ENCODE data around the gene STON2.
A peak's percentile ranks its signal among the peaks of the same experiment; 100 is the strongest.

STON2 gene

GRCh38 chr14:81314443-81315175, 85.5 kb downstream of the STON2 start:
- no peaks in the 10 kb centered on the region for H3K4me1 Mint-ChIP-seq
- H3K36me3 Mint-ChIP-seq (ENCODE audit: low read depth), result no peaks in the 10 kb centered on the region
- no peak overlapping the region for H3K4me3 Mint-ChIP-seq
- H3K27ac Mint-ChIP-seq, result no peak overlapping the region
- ATAC-seq (no peak), DNase-seq (no peak)
- H3K27me3 Mint-ChIP-seq, result peaks cover 2% of the 10 kb centered on the region
- H3K9me3 Mint-ChIP-seq, result no peaks in the 10 kb centered on the region

GRCh38 chr14:81313775-81314429, 86.2 kb downstream of the STON2 start:
- Mint-ChIP-seq H3K36me3 (ENCODE audit: low read depth) (no peaks in the 10 kb centered on the region), H3K4me3 (no peak overlapping the region), H3K9me3 (no peaks in the 10 kb centered on the region), H3K27ac (no peak overlapping the region), H3K27me3 (peaks cover 2% of the 10 kb centered on the region), H3K4me1 (no peaks in the 10 kb centered on the region)
- DNase-seq (no peak), ATAC-seq (no peak)

- no peaks in the 10 kb centered on the region for H3K9me3 Mint-ChIP-seq
- DNase-seq (no peak), ATAC-seq (no peak)
- H3K4me3 Mint-ChIP-seq, result no peak overlapping the region
- H3K36me3 Mint-ChIP-seq (ENCODE audit: low read depth), result no peaks in the 10 kb centered on the region
- peaks cover 2% of the 10 kb centered on the region for H3K27me3 Mint-ChIP-seq
- no peaks in the 10 kb centered on the region for H3K4me1 Mint-ChIP-seq
- H3K27ac Mint-ChIP-seq, result no peak overlapping the region
Measured at GRCh38 chr14:81313200-81313599, 86.9 kb downstream of the STON2 start.

- no peaks in the 10 kb centered on the region for H3K4me1 Mint-ChIP-seq
- no peak overlapping the region for H3K27ac Mint-ChIP-seq
- peaks cover 2% of the 10 kb centered on the region for H3K27me3 Mint-ChIP-seq
- DNase-seq (no peak), ATAC-seq (no peak)
- no peak overlapping the region for H3K4me3 Mint-ChIP-seq
- no peaks in the 10 kb centered on the region for H3K36me3 Mint-ChIP-seq (ENCODE audit: low read depth)
- H3K9me3 Mint-ChIP-seq, result no peaks in the 10 kb centered on the region
Measured at GRCh38 chr14:81312289-81312876, 87.7 kb downstream of the STON2 start.

- ATAC-seq (no peak), DNase-seq (no peak)
- H3K9me3 Mint-ChIP-seq, result no peaks in the 10 kb centered on the region
- H3K36me3 Mint-ChIP-seq (ENCODE audit: low read depth), result no peaks in the 10 kb centered on the region
- H3K4me3 Mint-ChIP-seq, result no peak overlapping the region
- H3K4me1 Mint-ChIP-seq, result no peaks in the 10 kb centered on the region
- no peak overlapping the region for H3K27ac Mint-ChIP-seq
- peaks cover 2% of the 10 kb centered on the region for H3K27me3 Mint-ChIP-seq
Measured at GRCh38 chr14:81311778-81312177, 88.3 kb downstream of the STON2 start.

- Mint-ChIP-seq H3K4me3 (no peak overlapping the region), H3K36me3 (ENCODE audit: low read depth) (no peaks in the 10 kb centered on the region), H3K4me1 (no peaks in the 10 kb centered on the region), H3K27ac (no peak overlapping the region), H3K9me3 (no peaks in the 10 kb centered on the region), H3K27me3 (peaks cover 2% of the 10 kb centered on the region)
- DNase-seq (no peak), ATAC-seq (no peak)
Measured at GRCh38 chr14:81311141-81311540, 89.0 kb downstream of the STON2 start.

GRCh38 chr14:81310606-81311005, 89.5 kb downstream of the STON2 start:
- Mint-ChIP-seq H3K36me3 (ENCODE audit: low read depth) (no peaks in the 10 kb centered on the region), H3K9me3 (no peaks in the 10 kb centered on the region), H3K27ac (no peak overlapping the region), H3K27me3 (peaks cover 2% of the 10 kb centered on the region), H3K4me1 (no peaks in the 10 kb centered on the region), H3K4me3 (no peak overlapping the region)
- DNase-seq, result no peak
- no peak for ATAC-seq

GRCh38 chr14:81309511-81309910, 90.6 kb downstream of the STON2 start:
- no peaks in the 10 kb centered on the region for H3K4me1 Mint-ChIP-seq
- DNase-seq, result no peak
- no peaks in the 10 kb centered on the region for H3K9me3 Mint-ChIP-seq

GRCh38 chr14:81305743-81306142, 94.4 kb downstream of the STON2 start:
- DNase-seq (no peak), ATAC-seq (no peak)
- Mint-ChIP-seq H3K4me3 (no peak overlapping the region), H3K4me1 (peaks cover 11% of the 10 kb centered on the region), H3K27ac (no peak overlapping the region), H3K27me3 (no peaks in the 10 kb centered on the region), H3K9me3 (no peaks in the 10 kb centered on the region), H3K36me3 (ENCODE audit: low read depth) (no peaks in the 10 kb centered on the region)

More at GRCh38 chr14:81309511-81309910, 90.6 kb downstream of the STON2 start:
- Mint-ChIP-seq H3K36me3 (ENCODE audit: low read depth) (no peaks in the 10 kb centered on the region), H3K27ac (no peak overlapping the region), H3K4me3 (no peak overlapping the region), H3K27me3 (peaks cover 2% of the 10 kb centered on the region)
- no peak for ATAC-seq

- ATAC-seq, result no peak
- Mint-ChIP-seq H3K27ac (no peak overlapping the region), H3K27me3 (peaks cover 1% of the 10 kb centered on the region), H3K4me1 (peaks cover 11% of the 10 kb centered on the region), H3K4me3 (no peak overlapping the region), H3K9me3 (no peaks in the 10 kb centered on the region), H3K36me3 (ENCODE audit: low read depth) (no peaks in the 10 kb centered on the region)
- DNase-seq, result no peak
Measured at GRCh38 chr14:81305065-81305464, 95.1 kb downstream of the STON2 start.

- peak; percentile 92 for ATAC-seq
- Mint-ChIP-seq H3K9me3 (no peaks in the 10 kb centered on the region), H3K27ac (no peak overlapping the region), H3K4me1 (peaks cover 11% of the 10 kb centered on the region), H3K4me3 (no peak overlapping the region), H3K36me3 (ENCODE audit: low read depth) (no peaks in the 10 kb centered on the region), H3K27me3 (peaks cover 1% of the 10 kb centered on the region)
- DNase-seq, result peak; percentile 35
Measured at GRCh38 chr14:81303258-81303935, 96.7 kb downstream of the STON2 start.

GRCh38 chr14:81302638-81303037, 97.5 kb downstream of the STON2 start:
- Mint-ChIP-seq H3K27me3 (peaks cover 1% of the 10 kb centered on the region), H3K4me1 (peaks cover 11% of the 10 kb centered on the region)
- DNase-seq, result no peak

GRCh38 chr14:81301813-81302212, 98.3 kb downstream of the STON2 start:
- H3K27me3 Mint-ChIP-seq, result peaks cover 1% of the 10 kb centered on the region
- H3K9me3 Mint-ChIP-seq, result no peaks in the 10 kb centered on the region
- H3K4me1 Mint-ChIP-seq, result peaks cover 11% of the 10 kb centered on the region
- H3K27ac Mint-ChIP-seq, result no peak overlapping the region
- ATAC-seq (no peak), DNase-seq (no peak)
- H3K4me3 Mint-ChIP-seq, result no peak overlapping the region
- H3K36me3 Mint-ChIP-seq (ENCODE audit: low read depth), result no peaks in the 10 kb centered on the region

More at GRCh38 chr14:81302638-81303037, 97.5 kb downstream of the STON2 start:
- Mint-ChIP-seq H3K27ac (no peak overlapping the region), H3K36me3 (ENCODE audit: low read depth) (no peaks in the 10 kb centered on the region), H3K4me3 (no peak overlapping the region), H3K9me3 (no peaks in the 10 kb centered on the region)
- no peak for ATAC-seq

- no peak for ATAC-seq
- Mint-ChIP-seq H3K4me1 (peaks cover 11% of the 10 kb centered on the region), H3K36me3 (ENCODE audit: low read depth) (no peaks in the 10 kb centered on the region), H3K27me3 (peaks cover 1% of the 10 kb centered on the region), H3K9me3 (no peaks in the 10 kb centered on the region), H3K27ac (no peak overlapping the region), H3K4me3 (no peak overlapping the region)
- DNase-seq, result no peak
Measured at GRCh38 chr14:81301371-81301770, 98.8 kb downstream of the STON2 start.

- Mint-ChIP-seq H3K4me3 (no peak overlapping the region), H3K27ac (no peak overlapping the region), H3K9me3 (no peaks in the 10 kb centered on the region), H3K4me1 (peaks cover 10% of the 10 kb centered on the region), H3K27me3 (peaks cover 1% of the 10 kb centered on the region), H3K36me3 (ENCODE audit: low read depth) (no peaks in the 10 kb centered on the region)
- DNase-seq (no peak), ATAC-seq (no peak)
Measured at GRCh38 chr14:81298911-81299310, 101.2 kb downstream of the STON2 start.
